Activated T-cell treated with anti-CD3 and anti-CD28 coated beads for 4 hours (primary cell): Measurements from ENCODE around the gene STAC3.

Source experiments
- DNase-seq: peaks from one replicate; pipeline ENCODE4 v3.0.0-alpha.2; 2020

Gene STAC3

DNA sequence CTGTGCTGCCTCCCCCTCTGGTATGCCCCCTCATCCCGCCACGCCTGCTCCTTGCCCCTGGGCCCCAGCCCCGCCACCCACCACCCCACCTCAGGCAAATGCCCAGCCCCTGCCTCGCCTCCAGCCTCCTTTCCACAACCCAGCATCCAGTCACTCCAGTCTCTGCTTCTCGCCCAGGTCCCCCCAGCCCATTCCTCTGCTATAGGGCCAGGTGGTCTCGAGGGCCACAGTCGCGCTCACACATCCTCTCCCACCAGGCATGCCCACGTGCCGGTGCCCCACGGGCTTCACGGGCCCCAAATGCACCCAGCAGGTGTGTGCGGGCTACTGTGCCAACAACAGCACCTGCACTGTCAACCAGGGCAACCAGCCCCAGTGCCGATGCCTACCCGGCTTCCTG is 40.5 kb downstream of the STAC3 start:
- DNase-seq: no peak

DNA sequence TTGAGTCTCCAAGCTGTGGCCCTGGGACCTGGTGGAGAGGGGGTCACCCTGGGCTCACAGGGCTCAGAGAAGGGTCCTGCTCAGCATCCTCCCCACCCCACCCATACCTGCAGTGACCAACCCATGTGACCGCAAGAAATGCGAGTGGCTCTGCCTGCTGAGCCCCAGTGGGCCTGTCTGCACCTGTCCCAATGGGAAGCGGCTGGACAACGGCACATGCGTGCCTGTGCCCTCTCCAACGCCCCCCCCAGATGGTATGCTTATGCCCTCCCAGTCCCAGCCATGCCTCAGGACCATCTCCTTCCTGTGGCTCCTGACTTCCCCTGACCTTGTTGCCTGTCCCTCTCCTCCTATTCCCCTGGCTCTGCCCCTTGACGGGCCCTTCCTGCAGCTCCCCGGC is 41.1 kb downstream of the STAC3 start:
- no peak for DNase-seq

- DNase-seq: no peak
Observed at GRCh38 chr12:57208631-57209282, 42.2 kb downstream of the STAC3 start.

- DNase-seq: no peak
Observed at GRCh38 chr12:57207731-57208630, 43.0 kb downstream of the STAC3 start.

- no peak for DNase-seq
Observed at GRCh38 chr12:57205931-57206330, 45.1 kb downstream of the STAC3 start.

DNA sequence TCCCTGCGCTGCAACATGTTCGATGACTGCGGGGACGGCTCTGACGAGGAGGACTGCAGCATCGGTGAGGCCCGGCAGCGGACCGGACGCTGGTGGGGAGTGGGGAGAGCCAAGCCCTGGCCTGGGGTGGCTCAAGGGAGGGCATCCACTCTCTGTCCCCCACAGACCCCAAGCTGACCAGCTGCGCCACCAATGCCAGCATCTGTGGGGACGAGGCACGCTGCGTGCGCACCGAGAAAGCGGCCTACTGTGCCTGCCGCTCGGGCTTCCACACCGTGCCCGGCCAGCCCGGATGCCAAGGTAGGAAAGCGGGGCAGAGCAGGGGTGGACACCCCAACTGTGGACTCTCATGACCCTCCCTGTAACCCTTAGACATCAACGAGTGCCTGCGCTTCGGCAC is 45.8 kb downstream of the STAC3 start:
- DNase-seq: no peak

- no peak for DNase-seq
Observed at GRCh38 chr12:57204454-57204853, 46.5 kb downstream of the STAC3 start.

DNA sequence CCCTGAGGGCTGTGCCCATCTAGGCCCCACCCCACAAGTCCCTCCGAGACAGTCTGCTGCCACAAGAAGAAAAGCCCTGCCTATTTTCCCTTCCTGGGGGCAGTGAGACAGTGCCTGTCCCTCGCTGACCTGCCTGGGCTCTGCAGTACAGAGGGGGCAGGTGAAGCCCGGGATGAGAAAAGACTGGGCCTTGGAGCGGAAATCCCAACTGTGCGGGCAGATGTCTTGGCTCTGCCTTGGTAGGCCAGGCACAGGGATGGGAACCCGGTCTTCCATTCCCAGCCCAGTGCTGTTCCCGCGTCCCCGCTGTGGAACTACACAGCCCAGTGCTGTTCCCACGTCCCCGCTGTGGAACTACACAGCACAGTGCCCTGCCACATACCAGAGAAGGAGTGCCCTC is 47.2 kb downstream of the STAC3 start:
- DNase-seq: no peak

DNA sequence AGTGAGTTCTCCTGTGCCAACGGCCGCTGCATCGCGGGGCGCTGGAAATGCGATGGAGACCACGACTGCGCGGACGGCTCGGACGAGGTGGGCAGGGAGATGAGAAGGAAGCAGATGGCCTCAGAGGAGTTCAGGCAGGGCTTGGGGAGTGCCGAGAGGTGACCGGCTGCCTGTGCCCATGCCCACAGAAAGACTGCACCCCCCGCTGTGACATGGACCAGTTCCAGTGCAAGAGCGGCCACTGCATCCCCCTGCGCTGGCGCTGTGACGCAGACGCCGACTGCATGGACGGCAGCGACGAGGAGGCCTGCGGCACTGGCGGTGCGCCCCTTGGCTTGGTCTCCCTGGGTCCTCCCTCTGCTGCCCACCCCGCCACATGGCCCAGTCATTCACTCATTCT is 47.8 kb downstream of the STAC3 start:
- DNase-seq: no peak

DNA sequence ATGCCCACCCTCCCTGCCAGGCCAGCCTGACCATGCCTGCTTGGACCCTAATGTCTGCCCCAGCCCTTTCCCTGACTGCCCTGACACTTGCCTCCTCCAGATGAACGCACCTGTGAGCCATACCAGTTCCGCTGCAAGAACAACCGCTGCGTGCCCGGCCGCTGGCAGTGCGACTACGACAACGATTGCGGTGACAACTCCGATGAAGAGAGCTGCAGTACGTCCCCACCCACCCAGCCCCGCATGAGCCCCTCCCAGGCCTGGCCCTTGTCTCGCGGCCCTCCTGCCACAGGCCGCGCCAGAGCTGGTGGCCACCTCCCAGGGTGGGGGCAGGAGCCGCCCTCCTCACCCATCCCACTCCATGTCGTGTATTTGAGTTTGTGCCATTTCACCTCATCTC is 48.7 kb downstream of the STAC3 start:
- DNase-seq: no peak

GRCh38 chr12:57201631-57202030 is 49.4 kb downstream of the STAC3 start:
- no peak for DNase-seq

- no peak for DNase-seq
Observed at GRCh38 chr12:57201219-57201618, 49.8 kb downstream of the STAC3 start.

- no peak for DNase-seq
Observed at GRCh38 chr12:57200497-57200896, 50.5 kb downstream of the STAC3 start.

DNA sequence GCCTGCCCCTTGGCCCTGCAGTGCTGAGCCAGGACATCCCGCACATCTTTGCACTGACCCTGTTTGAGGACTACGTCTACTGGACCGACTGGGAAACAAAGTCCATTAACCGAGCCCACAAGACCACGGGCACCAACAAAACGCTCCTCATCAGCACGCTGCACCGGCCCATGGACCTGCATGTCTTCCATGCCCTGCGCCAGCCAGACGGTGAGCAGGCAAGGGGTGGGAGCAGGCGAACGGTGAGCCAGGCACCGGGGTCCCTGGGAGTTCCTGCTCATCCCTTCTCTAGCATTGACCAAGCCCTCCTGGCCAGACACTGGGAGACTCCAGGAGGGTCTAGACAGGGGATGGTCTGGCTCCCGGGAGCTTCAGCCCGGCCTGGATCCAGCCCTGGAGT is 51.8 kb downstream of the STAC3 start:
- DNase-seq: no peak

GRCh38 chr12:57198329-57198728 is 52.7 kb downstream of the STAC3 start:
- DNase-seq: no peak

- DNase-seq: no peak
Observed at GRCh38 chr12:57196956-57197355, 54.0 kb downstream of the STAC3 start.

DNA sequence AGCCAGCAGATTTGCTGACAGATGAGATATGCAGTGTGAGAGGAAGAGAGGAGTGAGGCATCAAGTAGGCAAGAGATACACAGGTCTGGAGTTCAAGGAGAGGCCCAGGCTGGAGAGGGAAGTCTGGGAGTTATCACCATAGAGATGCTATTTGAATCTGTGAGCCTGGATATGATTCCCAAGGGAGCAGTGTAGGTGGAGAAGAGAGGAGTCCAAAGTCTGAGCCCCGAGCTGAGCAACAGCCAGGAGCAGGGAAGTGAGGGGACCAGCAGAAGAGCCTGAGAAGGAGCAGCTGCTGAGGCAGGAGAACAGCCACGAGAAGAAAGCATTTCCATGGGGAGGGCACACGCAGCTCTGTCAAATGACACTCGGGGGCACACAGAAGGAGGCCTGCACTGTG is 54.5 kb downstream of the STAC3 start:
- no peak for DNase-seq

- DNase-seq: no peak
Observed at GRCh38 chr12:57195611-57196371, 55.2 kb downstream of the STAC3 start.

- DNase-seq: no peak
Observed at GRCh38 chr12:57195186-57195585, 55.8 kb downstream of the STAC3 start.

- DNase-seq: no peak
Observed at GRCh38 chr12:57194253-57194652, 56.7 kb downstream of the STAC3 start.

DNA sequence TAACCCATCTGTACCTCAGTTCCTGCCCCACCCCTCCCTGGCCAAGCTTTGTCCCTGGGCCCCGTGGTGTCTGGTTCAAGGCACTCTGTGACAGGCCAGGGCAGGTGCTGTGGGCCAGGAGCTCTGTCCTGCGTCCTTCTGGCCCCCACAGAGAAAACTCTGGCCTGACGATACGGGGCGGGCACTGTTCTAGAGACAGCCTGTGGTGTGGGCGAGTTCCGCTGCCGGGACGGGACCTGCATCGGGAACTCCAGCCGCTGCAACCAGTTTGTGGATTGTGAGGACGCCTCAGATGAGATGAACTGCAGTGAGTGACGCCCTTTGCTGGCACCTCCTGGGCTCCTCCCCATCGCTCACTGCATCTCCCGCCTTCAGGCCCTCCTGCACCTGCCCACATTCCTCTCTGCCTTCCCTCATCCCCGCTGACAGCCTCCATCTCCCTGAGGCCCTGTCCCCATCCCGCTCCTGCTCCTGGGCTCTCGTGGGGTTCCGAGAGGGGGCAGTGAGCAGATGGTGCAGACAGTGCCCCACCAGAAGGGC is 57.2 kb downstream of the STAC3 start:
- no peak for DNase-seq
